ENCODE results near the gene KLHDC8B.

The KLHDC8B gene

GRCh38 chr3:49151610-49152009 lies 19.8 kb upstream of the KLHDC8B start:
- TF ChIP-seq FOXP2 (optimal IDR thresholded peaks at IDR 0.05; ENCODE audit: control extremely low read depth, extremely low read length, insufficient read depth), result no peak
- no peak for TF ChIP-seq POLR2AphosphoS5 (IDR thresholded peaks at IDR 0.05; ENCODE audit: borderline replicate concordance, low read depth, low read length)
- no peak for TF ChIP-seq EZH2 (IDR thresholded peaks at IDR 0.05)
- Histone ChIP-seq H3K9me3 (ENCODE audit: low read depth, low read length) (no peaks in the 10 kb centered on the region), H3K9ac (ENCODE audit: insufficient read length) (no peak overlapping the region), H3K27ac (no peak overlapping the region), H3K4me3 (no peak overlapping the region), H3K36me3 (ENCODE audit: insufficient read depth, low read length) (no peaks in the 10 kb centered on the region)
- DNase-seq (ENCODE audit: low read depth, low spot score), result no peak

- Histone ChIP-seq H3K36me3 (ENCODE audit: insufficient read depth, low read length) (no peaks in the 10 kb centered on the region), H3K9me3 (ENCODE audit: low read depth, low read length) (no peaks in the 10 kb centered on the region), H3K27ac (no peak overlapping the region), H3K4me3 (no peak overlapping the region), H3K9ac (ENCODE audit: insufficient read length) (no peak overlapping the region)
- DNase-seq (ENCODE audit: low read depth, low spot score), result no peak
- no peak for TF ChIP-seq POLR2AphosphoS5 (IDR thresholded peaks at IDR 0.05; ENCODE audit: borderline replicate concordance, low read depth, low read length)
- no peak for TF ChIP-seq FOXP2 (optimal IDR thresholded peaks at IDR 0.05; ENCODE audit: control extremely low read depth, extremely low read length, insufficient read depth)
- no peak for TF ChIP-seq EZH2 (IDR thresholded peaks at IDR 0.05)
These were observed 18.0 kb upstream of the KLHDC8B start for GRCh38 chr3:49153349-49153912.

GRCh38 chr3:49157289-49157688 lies 14.1 kb upstream of the KLHDC8B start:
- Histone ChIP-seq H3K9me3 (ENCODE audit: low read depth, low read length) (no peaks in the 10 kb centered on the region), H3K4me3 (no peak overlapping the region), H3K9ac (ENCODE audit: insufficient read length) (no peak overlapping the region), H3K36me3 (ENCODE audit: insufficient read depth, low read length) (no peaks in the 10 kb centered on the region), H3K27ac (no peak overlapping the region)
- TF ChIP-seq EZH2 (IDR thresholded peaks at IDR 0.05) (no peak), FOXP2 (optimal IDR thresholded peaks at IDR 0.05; ENCODE audit: control extremely low read depth, extremely low read length, insufficient read depth) (no peak), POLR2AphosphoS5 (IDR thresholded peaks at IDR 0.05; ENCODE audit: borderline replicate concordance, low read depth, low read length) (no peak)
- DNase-seq (ENCODE audit: low read depth, low spot score), result no peak

GRCh38 chr3:49158103-49158709 lies 13.2 kb upstream of the KLHDC8B start:
- no peaks in the 10 kb centered on the region; the same call in 1 of the 2 replicates for H3K36me3 ChIP-seq (ENCODE audit: insufficient read depth, low read length)
- no peaks in the 10 kb centered on the region for H3K9me3 ChIP-seq (ENCODE audit: low read depth, low read length)
- no peak overlapping the region for H3K9ac ChIP-seq (ENCODE audit: insufficient read length)
- no peak overlapping the region for H3K27ac ChIP-seq
- H3K4me3 ChIP-seq, result no peak overlapping the region
- DNase-seq (ENCODE audit: low read depth, low spot score), result no peak
- TF ChIP-seq POLR2AphosphoS5 (IDR thresholded peaks at IDR 0.05; ENCODE audit: borderline replicate concordance, low read depth, low read length) (no peak; the same call in 1 of the 2 replicates), FOXP2 (optimal IDR thresholded peaks at IDR 0.05; ENCODE audit: control extremely low read depth, extremely low read length, insufficient read depth) (no peak), EZH2 (IDR thresholded peaks at IDR 0.05) (no peak)

- TF ChIP-seq FOXP2 (optimal IDR thresholded peaks at IDR 0.05; ENCODE audit: control extremely low read depth, extremely low read length, insufficient read depth) (no peak), POLR2AphosphoS5 (IDR thresholded peaks at IDR 0.05; ENCODE audit: borderline replicate concordance, low read depth, low read length) (no peak; the same call in 1 of the 2 replicates), EZH2 (IDR thresholded peaks at IDR 0.05) (no peak)
- no peaks in the 10 kb centered on the region for H3K9me3 ChIP-seq (ENCODE audit: low read depth, low read length)
- DNase-seq (ENCODE audit: low read depth, low spot score), result no peak
- no peak overlapping the region for H3K9ac ChIP-seq (ENCODE audit: insufficient read length)
- H3K4me3 ChIP-seq, result no peak overlapping the region
- peaks cover 5% of the 10 kb centered on the region; the same call in 1 of the 2 replicates for H3K36me3 ChIP-seq (ENCODE audit: insufficient read depth, low read length)
- H3K27ac ChIP-seq, result no peak overlapping the region
These were observed 12.6 kb upstream of the KLHDC8B start for GRCh38 chr3:49158792-49159191.

GRCh38 chr3:49161197-49161596 lies 10.2 kb upstream of the KLHDC8B start:
- Histone ChIP-seq H3K27ac (no peak overlapping the region), H3K36me3 (ENCODE audit: insufficient read depth, low read length) (peaks cover 5% of the 10 kb centered on the region; the same call in 1 of the 2 replicates), H3K4me3 (no peak overlapping the region), H3K9ac (ENCODE audit: insufficient read length) (no peak overlapping the region), H3K9me3 (ENCODE audit: low read depth, low read length) (no peaks in the 10 kb centered on the region)
- no peak for DNase-seq (ENCODE audit: low read depth, low spot score)
- TF ChIP-seq POLR2AphosphoS5 (IDR thresholded peaks at IDR 0.05; ENCODE audit: borderline replicate concordance, low read depth, low read length) (0 out of 2 replicates have a peak, but pooled peaks have one; percentile 2), EZH2 (IDR thresholded peaks at IDR 0.05) (no peak)

GRCh38 chr3:49161808-49162530 lies 9.4 kb upstream of the KLHDC8B start:
- H3K9ac ChIP-seq (ENCODE audit: insufficient read length), result no peak overlapping the region
- TF ChIP-seq FOXP2 (optimal IDR thresholded peaks at IDR 0.05; ENCODE audit: control extremely low read depth, extremely low read length, insufficient read depth) (no peak), EZH2 (IDR thresholded peaks at IDR 0.05) (no peak), POLR2AphosphoS5 (IDR thresholded peaks at IDR 0.05; ENCODE audit: borderline replicate concordance, low read depth, low read length) (0 out of 2 replicates have a peak, but pooled peaks have one; percentile 13)
- no peak overlapping the region for H3K27ac ChIP-seq
- no peak overlapping the region for H3K4me3 ChIP-seq
- H3K36me3 ChIP-seq (ENCODE audit: insufficient read depth, low read length), result peaks cover 5% of the 10 kb centered on the region; the same call in 1 of the 2 replicates
- H3K9me3 ChIP-seq (ENCODE audit: low read depth, low read length), result no peaks in the 10 kb centered on the region
- DNase-seq (ENCODE audit: low read depth, low spot score), result no peak

- Histone ChIP-seq H3K9me3 (ENCODE audit: low read depth, low read length) (no peaks in the 10 kb centered on the region), H3K4me3 (no peak overlapping the region), H3K36me3 (ENCODE audit: insufficient read depth, low read length) (peaks cover 5% of the 10 kb centered on the region; the same call in 1 of the 2 replicates), H3K27ac (no peak overlapping the region), H3K9ac (ENCODE audit: insufficient read length) (no peak overlapping the region)
- no peak for TF ChIP-seq FOXP2 (optimal IDR thresholded peaks at IDR 0.05; ENCODE audit: control extremely low read depth, extremely low read length, insufficient read depth)
- no peak for TF ChIP-seq POLR2AphosphoS5 (IDR thresholded peaks at IDR 0.05; ENCODE audit: borderline replicate concordance, low read depth, low read length)
- no peak for TF ChIP-seq EZH2 (IDR thresholded peaks at IDR 0.05)
- DNase-seq (ENCODE audit: low read depth, low spot score), result no peak
These were observed 8.5 kb upstream of the KLHDC8B start for GRCh38 chr3:49162751-49163419.

All from SK-N-MC (cell line).